COLO829 (cell line): ENCODE data around the gene ADAMTSL3.
"Not testable (repeated sequence)": the region's sequence is repeated elsewhere in the genome, so short reads cannot be mapped to it uniquely, and the experiment has no call there.

Experiments used
- DNase-seq: peaks from one replicate; pipeline ENCODE4 v3.0.0; 2012; ENCODE audit warnings: low spot score

The ADAMTSL3 gene

DNA sequence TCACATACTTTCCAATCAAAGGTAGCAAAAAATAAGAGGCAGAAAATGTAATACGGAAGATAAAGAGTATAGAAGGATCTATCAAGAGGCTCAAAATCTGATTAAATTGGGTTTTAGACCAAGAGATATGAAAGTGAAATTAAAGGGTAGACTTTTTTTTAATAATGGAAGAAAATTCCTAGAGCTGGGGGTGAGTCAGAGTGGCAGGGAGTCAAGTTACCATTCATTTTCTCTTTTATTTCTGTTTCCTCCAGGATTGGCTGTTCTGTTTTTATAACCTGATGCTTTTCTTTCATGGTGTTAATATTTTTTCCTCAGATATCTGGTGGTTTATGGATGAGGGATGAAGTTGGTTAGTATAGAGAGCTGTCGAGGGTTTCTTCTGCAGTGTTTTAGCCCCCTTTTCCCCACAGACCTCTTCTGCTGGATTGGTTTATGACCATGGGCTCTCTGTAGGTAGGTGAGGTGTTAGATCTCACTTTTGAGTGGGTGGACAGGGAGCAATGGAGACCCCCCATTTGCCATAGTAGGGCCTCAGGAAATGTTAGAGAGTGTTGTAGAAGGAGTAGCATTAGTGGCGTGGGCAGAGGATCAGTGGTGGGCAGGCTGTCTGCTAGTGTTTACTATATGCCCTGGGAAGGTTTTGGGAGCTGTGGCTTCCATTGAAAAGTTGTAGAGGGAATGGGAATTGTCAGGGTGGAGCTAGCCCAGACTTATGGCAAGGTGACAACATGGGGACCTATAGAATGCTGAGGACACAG is 380.1 kb downstream of the ADAMTSL3 start:
- peak; percentile 9 for DNase-seq

DNA sequence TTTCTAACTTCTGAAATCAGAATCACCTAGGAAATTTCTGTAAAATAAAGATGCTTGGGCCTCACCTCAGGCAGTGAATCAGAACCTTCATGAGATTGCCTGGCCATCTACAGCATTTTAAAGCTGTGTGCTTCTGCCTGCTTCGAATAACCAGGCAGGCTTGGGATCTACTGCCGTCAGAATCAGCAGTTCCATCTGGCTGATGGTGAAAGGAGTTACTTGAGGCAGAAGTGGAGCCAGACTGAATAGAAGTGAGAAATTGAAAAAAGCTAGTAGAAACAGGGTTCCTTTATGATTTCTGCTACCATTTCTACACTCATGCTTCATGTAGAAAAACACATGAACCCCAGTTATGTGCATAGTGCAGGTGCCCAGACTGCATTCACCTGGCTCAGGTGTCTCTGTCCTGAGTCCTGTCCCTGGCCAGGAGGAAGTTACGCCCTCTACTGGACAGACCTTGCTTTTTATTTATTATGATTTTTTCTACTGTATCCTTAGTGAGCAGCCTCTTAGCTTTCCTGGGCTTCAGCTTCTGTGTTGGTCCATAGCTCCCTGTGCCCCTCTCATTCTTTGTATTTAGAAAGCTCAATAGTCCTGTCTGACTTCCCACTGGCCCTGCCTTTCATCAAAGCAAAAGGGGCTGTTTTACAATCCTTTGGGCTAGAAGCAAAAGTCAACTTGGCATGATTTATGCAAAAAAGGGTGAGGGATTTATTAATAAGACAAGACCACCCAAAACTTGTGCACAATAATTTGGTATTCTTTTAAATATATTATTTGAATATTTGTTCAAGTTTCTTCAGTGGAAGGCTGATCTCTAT is 380.9 kb downstream of the ADAMTSL3 start:
- peak; percentile 20 for DNase-seq

GRCh38 chr15:84035399-84035766 is 381.5 kb downstream of the ADAMTSL3 start:
- DNase-seq = peak; percentile 45

DNA sequence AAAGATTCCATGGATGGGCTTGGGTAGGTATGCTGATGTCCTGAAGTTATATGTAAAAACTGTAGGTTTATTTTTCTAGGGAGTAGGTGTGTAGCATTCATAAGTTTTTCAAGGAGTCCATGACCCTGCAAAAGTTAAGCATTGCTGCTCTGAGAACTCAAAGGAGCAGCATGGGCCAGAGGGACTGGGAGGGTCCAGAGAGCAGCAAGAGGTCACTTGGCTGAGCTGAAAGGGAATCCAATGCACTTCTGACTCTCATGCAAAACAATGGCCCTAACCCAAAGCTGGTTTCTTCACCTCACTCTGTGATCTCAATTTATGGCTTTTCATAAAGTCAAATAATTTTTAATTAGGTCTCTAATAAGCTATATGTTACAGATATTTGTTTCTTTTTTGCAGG is 383.4 kb downstream of the ADAMTSL3 start:
- no peak for DNase-seq

- not testable (repeated sequence) for DNase-seq
These were observed 388.6 kb downstream of the ADAMTSL3 start for GRCh38 chr15:84042434-84043056.

DNA sequence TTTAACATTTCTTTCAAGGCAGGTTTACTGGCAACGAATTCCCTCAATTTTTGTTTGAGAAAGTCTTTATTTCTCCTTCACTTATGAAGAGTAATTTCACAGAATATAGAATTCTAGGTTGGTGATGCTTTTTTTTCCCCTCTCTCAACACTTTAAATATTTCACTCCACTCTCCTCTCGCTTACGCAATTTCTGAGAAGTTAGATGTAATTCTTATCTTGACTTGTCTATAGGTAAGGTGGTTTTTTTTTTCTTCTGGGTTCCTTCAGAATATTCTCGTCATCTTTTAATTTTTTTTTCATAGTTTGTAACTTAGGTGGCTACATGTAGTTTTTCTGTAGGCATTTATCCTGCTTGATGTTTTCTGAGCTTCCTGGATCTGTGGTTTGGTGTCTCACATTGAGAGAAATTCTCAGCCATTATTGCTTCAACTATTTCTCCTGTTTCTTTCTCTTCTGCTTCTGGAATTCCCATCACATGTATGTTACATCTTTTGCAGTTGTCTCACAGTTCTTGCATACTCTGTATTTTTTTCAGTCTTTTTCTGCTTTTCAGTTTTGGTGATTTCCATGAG is 392.2 kb downstream of the ADAMTSL3 start:
- DNase-seq = no peak

GRCh38 chr15:84049480-84049879 is 395.6 kb downstream of the ADAMTSL3 start:
- DNase-seq = not testable (repeated sequence)

DNA sequence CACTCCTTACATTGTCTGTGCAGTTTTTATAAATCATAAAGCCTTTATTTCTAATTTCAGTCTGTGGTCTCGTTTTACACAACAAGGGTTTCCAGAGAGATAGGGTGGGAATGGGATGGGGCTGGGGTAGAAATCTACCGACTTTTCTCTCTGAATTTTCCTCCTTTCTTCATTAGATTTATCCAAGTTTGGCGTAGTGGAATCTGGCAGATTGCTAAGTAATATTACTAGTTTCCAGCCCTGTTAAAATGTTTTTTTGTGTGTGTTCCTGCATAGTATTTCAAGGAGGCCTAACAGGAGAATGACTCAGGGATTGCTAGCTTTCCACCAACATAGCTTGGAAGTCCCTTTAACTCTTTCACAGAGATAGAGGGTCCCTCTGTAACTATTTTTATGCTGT is 396.2 kb downstream of the ADAMTSL3 start:
- DNase-seq = no peak

GRCh38 chr15:84051146-84051545 is 397.2 kb downstream of the ADAMTSL3 start:
- not testable (repeated sequence) for DNase-seq

DNA sequence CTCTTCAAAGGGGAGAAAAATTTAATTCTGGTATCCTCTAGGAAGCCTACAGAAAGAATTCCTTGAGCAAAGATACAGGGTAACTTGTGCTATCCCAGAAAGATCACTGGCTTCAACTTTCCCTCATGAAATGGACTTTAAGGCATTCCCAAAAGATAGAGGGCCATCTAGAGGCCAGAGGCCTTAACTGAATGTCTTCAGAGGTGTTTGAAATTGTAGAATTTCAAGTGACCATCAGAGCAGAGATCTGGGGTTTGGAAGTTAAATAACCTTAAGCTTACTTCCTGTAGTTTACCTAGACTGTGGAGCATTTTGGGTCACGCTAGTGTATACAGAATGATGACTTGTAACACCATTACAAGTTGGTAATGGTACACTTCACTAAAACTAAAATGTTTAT is 400.6 kb downstream of the ADAMTSL3 start:
- DNase-seq = not testable (repeated sequence)

- no peak for DNase-seq
These were observed 403.9 kb downstream of the ADAMTSL3 start for GRCh38 chr15:84057714-84058331.

GRCh38 chr15:84063674-84064073 is 409.8 kb downstream of the ADAMTSL3 start:
- DNase-seq = not testable (repeated sequence)

DNA sequence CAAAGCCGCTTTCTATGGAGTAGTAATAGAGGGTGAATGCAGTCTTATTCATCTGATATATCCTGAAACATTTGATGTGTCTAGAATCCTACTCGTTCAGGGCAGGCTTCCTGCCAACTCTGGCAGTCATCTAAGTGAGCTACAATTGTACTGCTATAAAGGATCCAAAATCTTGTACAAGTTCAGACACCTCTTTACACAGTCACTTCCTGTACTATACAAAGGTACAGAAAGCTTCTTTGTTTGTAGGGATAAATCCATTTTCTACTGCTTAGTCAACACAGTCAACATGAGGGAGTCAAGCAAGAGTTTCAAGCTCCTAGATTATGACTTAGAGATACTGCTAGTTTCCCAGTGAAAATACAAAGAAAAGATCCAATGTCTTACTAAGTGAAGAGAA is 414.8 kb downstream of the ADAMTSL3 start:
- DNase-seq = peak; percentile 45

GRCh38 chr15:84078038-84078437 is 424.1 kb downstream of the ADAMTSL3 start:
- DNase-seq = not testable (repeated sequence)

DNA sequence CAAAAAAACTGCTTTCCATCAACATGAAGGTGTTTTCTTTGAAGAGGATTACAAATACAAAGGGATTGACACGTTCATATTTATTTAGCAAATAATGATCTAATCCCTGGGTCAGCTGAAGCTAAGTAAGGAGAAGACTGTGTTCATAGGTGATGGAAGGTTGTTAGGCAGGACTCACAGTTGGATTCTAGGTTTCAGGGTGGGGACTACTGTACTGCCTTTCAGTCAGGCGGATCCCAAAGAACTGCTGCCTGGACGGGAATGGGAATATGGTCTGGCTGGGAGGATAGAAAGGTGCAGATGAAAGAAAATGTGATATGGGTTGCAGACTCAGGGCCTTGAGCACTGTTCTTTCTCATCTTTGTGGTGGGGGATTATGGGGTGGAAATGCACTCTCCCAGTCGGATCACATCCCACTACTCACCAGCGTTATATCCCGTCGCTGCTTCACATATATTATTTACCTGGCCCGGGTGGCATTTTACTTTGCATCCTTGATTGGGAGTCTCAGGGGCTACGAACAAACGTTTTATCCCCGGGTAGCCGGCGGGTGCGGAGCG is 425.5 kb downstream of the ADAMTSL3 start:
- not testable (repeated sequence) for DNase-seq

GRCh38 chr15:84079885-84080777 is 426.2 kb downstream of the ADAMTSL3 start:
- DNase-seq = no peak

GRCh38 chr15:84080778-84081084 is 426.8 kb downstream of the ADAMTSL3 start:
- not testable (repeated sequence) for DNase-seq

DNA sequence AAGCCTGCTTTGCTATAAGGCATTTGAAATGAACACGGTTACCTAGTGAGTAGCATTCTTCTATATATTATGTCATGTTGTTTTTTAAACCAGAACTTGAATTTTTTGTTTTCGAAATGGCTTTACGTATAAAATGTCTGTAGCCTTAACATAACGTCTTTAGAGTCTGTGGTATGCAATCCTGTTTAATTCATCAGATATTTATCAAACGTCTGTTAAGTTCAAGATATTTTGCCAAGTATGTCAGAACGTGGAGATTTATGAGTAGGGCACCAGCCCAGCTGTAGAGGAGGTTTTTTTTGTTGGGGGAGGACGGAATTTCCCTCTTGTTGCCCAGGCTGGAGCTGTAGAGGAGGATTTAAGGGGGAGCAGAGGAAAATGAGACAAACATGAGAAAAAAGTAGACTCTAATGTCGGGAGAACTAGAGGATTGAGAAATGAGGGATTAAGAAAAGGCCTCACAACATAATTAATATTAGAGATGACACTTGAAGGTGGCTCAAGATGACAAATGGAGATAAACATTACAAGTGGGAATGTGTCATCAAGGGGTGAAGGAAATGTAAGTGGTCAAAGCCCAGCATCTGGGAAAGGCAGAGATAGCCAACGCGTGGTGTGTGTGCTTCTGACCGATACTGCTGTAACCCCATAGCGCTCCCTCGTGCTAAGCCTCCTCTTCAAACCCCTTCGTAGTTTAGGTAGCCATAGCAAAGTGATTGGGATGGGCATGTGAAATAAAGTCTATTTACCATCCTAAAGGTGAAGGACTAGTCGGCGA is 427.7 kb downstream of the ADAMTSL3 start:
- no peak for DNase-seq

GRCh38 chr15:84082739-84083138 is 428.8 kb downstream of the ADAMTSL3 start:
- DNase-seq = peak; percentile 2

- DNase-seq = not testable (repeated sequence)
These were observed 432.1 kb downstream of the ADAMTSL3 start for GRCh38 chr15:84086071-84086470.
